Breast epithelium (tissue), 4 donors: Measurements from ENCODE around the gene DERL3. TPM values are rescaled to one million over a fixed set of nuclear protein-coding genes. Genes with fewer than 3 reads are reported as not detected.

Experiments used
- DNase-seq, 2 donors: peaks; one replicate each; pipeline ENCODE4 v3.0.0-alpha.2; 2019; ENCODE audit warnings: low spot score in 2 of 2
- H3K27ac ChIP-seq, 2 donors: fragments of 200-600 bp; sonication (generic) in 1 of 2; one replicate each; pipeline ENCODE4 v1.5.1; 2016 to 2019; ENCODE audit warnings: mild to moderate bottlenecking in 1 of 2
- H3K27me3 ChIP-seq, 2 donors: fragments of 200-600 bp; sonication (generic) in 1 of 2; one replicate each; pipeline versions ENCODE4 v1.5.1 to v1.6.0; 2017 to 2019; ENCODE audit warnings: control low read depth in 1 of 2, mild to moderate bottlenecking in 1 of 2
- H3K36me3 ChIP-seq: fragments of 200-600 bp; one replicate; pipeline ENCODE4 v1.5.1; 2019
- H3K4me1 ChIP-seq, 2 donors: fragments of 200-600 bp; sonication (generic); one replicate each; pipeline ENCODE4 v1.5.1; 2016 to 2019; ENCODE audit warnings: control low read depth in 1 of 2
- H3K4me3 ChIP-seq, 3 donors: fragments of 200-600 bp; sonication (generic); 1 replicate in 2 of 3; 2 replicates in 1 of 3; pipeline ENCODE4 v1.5.1; 2016 to 2019; ENCODE audit warnings: mild to moderate bottlenecking in 3 of 3, moderate library complexity in 2 of 3
- H3K9me3 ChIP-seq, 2 donors: fragments of 200-600 bp; sonication (generic) in 1 of 2; one replicate each; pipeline ENCODE4 v1.5.1; 2016 to 2019; ENCODE audit warnings: control low read depth in 1 of 2
- POLR2A ChIP-seq: fragments of 450-650 bp; IDR thresholded peaks from one replicate; pipeline ENCODE4 v1.6.1; 2016; ENCODE audit warnings: antibody characterized with exemption, mild to moderate bottlenecking, moderate library complexity
- POLR2AphosphoS5 ChIP-seq, 3 donors: sonication (generic); formaldehyde crosslinking; IDR thresholded peaks; one replicate each; pipeline ENCODE4 v1.6.1; 2017; ENCODE audit warnings: antibody characterized with exemption in 3 of 3
- intact Hi-C: fragments of 100-400 bp; cut with DNase I; formaldehyde crosslinking; loops from one replicate; pipeline ENCODE4 v1.15.1; 2023; ENCODE audit warnings: low total_unique reads
- total RNA-seq, 3 donors: library from RNA; depleted of rRNA; stranded (reverse); fragments of >200 nt; gene quantifications; one replicate each; pipeline ENCODE4 v1.1.0, GENCODE V29; 2016
- TF ChIP-seq, protein P1 (sequence below), 3 donors: fragments of 450-650 bp; IDR thresholded peaks; one replicate each; pipeline ENCODE4 v1.5.1; 2016 to 2017; ENCODE audit warnings: antibody characterized with exemption in 3 of 3, mild to moderate bottlenecking in 3 of 3, moderate library complexity in 3 of 3

The DERL3 gene
- total RNA-seq, 3 donors from 2014 or later: 0.48 to 6.6 (median 2.8) TPM

DNA sequence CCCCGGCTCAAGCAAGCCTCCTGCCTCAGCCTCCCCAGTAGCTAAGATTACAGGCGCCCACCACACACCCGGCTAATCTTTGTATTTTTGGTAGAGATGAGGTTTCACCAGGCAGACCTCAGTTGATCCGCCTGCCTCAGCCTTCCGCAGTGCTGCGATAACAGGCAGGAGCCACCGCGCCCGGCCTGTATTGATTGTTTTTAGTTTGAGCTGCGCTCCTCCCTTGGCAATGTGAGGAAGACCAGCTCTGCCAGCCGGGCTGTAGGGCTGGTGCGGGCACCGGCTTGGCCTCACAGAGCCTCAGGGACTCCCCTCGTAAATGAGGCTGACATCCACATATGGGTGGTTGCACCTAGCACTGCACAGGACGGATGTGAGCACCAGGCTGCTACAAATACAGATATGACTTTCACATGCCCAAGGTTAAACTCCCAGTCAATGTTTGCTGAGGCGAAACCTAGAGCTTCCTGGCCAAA lies 11.4 kb upstream of the DERL3 start:
- H3K27me3 ChIP-seq: no peaks in the 10 kb centered on the region
- peaks cover 7 to 20% of the 10 kb centered on the region in 2 donors for H3K4me1 ChIP-seq
- TF ChIP-seq, protein P1, sequence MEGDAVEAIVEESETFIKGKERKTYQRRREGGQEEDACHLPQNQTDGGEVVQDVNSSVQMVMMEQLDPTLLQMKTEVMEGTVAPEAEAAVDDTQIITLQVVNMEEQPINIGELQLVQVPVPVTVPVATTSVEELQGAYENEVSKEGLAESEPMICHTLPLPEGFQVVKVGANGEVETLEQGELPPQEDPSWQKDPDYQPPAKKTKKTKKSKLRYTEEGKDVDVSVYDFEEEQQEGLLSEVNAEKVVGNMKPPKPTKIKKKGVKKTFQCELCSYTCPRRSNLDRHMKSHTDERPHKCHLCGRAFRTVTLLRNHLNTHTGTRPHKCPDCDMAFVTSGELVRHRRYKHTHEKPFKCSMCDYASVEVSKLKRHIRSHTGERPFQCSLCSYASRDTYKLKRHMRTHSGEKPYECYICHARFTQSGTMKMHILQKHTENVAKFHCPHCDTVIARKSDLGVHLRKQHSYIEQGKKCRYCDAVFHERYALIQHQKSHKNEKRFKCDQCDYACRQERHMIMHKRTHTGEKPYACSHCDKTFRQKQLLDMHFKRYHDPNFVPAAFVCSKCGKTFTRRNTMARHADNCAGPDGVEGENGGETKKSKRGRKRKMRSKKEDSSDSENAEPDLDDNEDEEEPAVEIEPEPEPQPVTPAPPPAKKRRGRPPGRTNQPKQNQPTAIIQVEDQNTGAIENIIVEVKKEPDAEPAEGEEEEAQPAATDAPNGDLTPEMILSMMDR (IDR thresholded peaks at IDR 0.05): no peak
- no peak for TF ChIP-seq POLR2A
- no peak for TF ChIP-seq POLR2AphosphoS5 (IDR thresholded peaks at IDR 0.05)
- no peak overlapping the region for H3K27ac ChIP-seq
- no peaks in the 10 kb centered on the region for H3K9me3 ChIP-seq
- no peak for DNase-seq
- intact Hi-C loops: loop anchor here (5.0 kb wide), 1 partner anchor 83 kb away; the partner anchor contains the start of gene CHCHD10
- no peak overlapping the region for H3K4me3 ChIP-seq
- H3K36me3 ChIP-seq: no peaks in the 10 kb centered on the region

DNA sequence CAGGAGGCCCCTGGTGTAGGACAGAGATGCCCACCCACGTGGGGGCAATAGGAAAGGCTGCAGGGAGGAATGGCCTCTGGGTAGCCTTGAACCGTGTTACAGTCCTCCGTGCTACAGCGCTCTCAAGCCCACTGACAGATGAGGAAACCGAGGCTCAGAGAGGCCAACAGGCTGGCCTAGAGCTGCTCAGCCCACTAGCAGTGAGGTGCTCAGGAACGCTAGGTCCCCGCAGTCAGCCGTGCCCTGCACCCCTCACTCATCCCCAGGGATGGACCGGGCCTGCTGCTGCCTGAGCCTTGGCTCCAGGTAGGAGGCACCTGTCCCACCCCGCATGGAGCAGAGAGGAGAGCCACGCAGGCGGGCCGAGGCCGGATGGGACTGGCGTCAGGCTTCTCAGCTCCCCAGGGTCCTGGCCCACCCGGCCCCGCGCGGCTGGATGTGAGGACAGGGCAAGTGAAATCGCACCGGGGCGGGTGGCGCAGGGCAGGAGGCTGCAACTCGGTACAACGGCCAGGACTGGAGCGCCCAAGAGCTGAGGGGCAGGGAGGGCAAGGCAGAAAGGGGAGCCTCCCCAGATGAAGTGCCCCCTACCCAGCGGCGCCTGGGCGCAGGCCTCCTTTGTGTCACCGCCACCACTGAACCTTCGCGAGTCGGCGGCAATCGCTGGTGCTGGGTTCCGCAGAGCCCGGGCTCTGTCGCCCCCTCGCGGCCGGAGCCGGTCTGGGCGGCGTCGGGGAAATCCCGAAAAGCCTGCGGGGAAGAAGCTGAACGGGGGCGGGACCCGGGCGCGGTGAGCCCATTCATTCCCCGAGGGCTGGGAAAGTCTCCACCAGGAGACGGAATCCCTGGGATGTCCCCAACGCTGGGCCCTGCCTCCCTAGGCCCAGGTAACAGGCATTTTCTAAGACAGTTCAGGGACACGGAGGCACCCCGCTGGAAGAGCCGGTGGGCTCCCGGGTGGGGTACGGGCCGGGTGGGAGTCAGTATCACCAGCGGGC lies 10.5 kb upstream of the DERL3 start:
- Histone ChIP-seq H3K4me1 (peaks cover 9 to 23% of the 10 kb centered on the region in 2 donors), H3K9me3 (no peaks in the 10 kb centered on the region), H3K36me3 (no peaks in the 10 kb centered on the region), H3K4me3 (peak overlapping the region in 1 of 3 donors; percentile 27), H3K27ac (no peak overlapping the region), H3K27me3 (no peaks in the 10 kb centered on the region)
- DNase-seq: peak; percentile 62 to 85
- intact Hi-C loops: loop anchor here (5.0 to 10.0 kb wide), 3 partner anchors 82 to 447 kb away; partner anchors contain the start of gene CHCHD10
- TF ChIP-seq, protein P1 (IDR thresholded peaks at IDR 0.05): peak; percentile 93 to 96 (median 94)
- TF ChIP-seq POLR2A (no peak), POLR2AphosphoS5 (IDR thresholded peaks at IDR 0.05) (peak in 2 of 3 donors; percentile 31 to 38)

DNA sequence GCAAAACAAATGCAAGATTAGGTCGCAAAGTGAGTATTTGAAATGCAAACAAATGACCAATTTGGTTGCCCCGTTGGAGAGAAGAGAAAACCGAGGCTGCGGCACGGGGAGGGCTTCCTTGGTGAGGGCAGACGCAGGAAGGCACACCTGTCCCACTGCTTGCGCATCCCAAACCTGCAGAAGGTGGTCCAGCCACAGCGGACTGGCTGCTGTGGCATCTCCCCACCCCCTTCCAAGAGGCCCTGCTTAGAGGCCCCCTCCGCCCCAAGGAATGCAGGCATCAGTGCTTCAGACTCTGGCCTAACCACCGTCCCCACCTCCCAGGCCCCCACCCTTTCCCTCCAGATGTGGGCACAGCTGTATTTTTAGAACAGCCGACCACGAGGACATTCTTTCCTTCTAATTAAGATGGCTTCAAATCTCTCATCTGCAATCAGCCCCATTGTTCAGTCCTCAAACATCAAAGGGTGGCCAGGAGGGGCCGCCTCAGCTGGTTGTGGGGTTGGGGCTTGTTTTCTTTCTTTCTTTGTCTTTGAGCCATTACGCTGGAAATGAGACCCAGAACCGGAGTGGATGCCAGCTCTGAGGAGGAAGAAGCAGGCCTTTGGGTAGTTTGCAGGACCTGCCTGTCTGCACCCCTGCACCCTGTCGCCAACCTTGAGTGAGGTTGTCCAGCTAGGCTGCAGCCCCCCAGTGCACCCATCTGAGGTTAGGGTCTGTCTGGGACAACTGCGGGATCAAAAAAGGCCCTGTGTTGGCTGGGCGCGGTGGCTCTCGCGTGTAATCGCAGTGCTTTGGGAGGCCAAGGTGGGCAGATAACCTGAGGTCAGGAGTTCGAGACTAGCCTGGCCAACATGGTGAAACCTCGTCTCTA lies 9.4 kb upstream of the DERL3 start:
- Histone ChIP-seq H3K4me3 (no peak overlapping the region), H3K9me3 (no peaks in the 10 kb centered on the region), H3K36me3 (no peaks in the 10 kb centered on the region), H3K27ac (no peak overlapping the region), H3K4me1 (peaks cover 9 to 23% of the 10 kb centered on the region in 2 donors), H3K27me3 (no peaks in the 10 kb centered on the region)
- TF ChIP-seq, protein P1 (IDR thresholded peaks at IDR 0.05): no peak
- TF ChIP-seq POLR2AphosphoS5 (IDR thresholded peaks at IDR 0.05): no peak
- no peak for TF ChIP-seq POLR2A
- no peak for DNase-seq
- intact Hi-C loops: loop anchor here (5.0 to 10.0 kb wide), 2 partner anchors 323 to 446 kb away; no protein-coding TSS in a partner anchor

DNA sequence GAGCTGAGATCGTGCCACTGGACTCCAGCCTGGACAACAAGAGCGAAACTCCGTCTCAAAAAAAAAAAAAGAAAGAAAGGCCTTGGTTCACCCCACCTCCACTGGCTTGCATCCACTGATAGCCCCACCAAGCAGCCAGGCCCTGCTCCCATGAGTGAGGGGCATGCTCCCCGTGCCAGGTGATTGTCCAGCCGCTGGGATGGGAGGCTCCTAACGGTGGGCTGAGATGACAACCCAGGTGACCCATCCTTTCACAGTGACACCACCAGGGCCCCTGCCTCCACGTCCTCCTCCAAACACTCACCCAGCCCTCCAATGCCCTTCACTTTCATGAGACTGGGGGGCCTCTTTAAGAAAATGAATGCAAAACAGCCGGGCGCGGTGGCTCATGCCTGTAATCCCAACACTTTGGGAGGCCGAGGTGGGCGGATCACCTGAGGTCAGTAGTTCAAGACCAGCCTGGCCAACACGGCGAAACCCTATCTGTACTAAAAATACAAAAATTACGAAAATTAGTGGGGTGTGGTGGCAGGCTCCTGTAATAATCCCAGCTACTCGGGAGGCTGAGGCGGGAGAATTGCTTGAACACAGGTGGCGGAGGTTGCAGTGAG lies 8.6 kb upstream of the DERL3 start:
- H3K4me3 ChIP-seq: no peak overlapping the region
- H3K9me3 ChIP-seq: no peaks in the 10 kb centered on the region
- H3K36me3 ChIP-seq: no peaks in the 10 kb centered on the region
- peak overlapping the region; percentile 74 to 76 for H3K27ac ChIP-seq
- TF ChIP-seq POLR2AphosphoS5 (IDR thresholded peaks at IDR 0.05) (no peak), POLR2A (no peak)
- TF ChIP-seq, protein P1 (IDR thresholded peaks at IDR 0.05): no peak
- no peak for DNase-seq
- no peaks in the 10 kb centered on the region for H3K27me3 ChIP-seq
- intact Hi-C loops: loop anchor here (5.0 to 10.0 kb wide), 2 partner anchors 323 to 445 kb away; no protein-coding TSS in a partner anchor
- H3K4me1 ChIP-seq: peaks cover 9 to 23% of the 10 kb centered on the region in 2 donors
